B cell (primary cell): ENCODE data around the gene DAB1. TPM values are rescaled to one million over a fixed set of nuclear protein-coding genes. Genes with fewer than 3 reads are reported as not detected.

Experiments
- ATAC-seq: fragments of 200-7000 bp; cut with Tn5 transposase; one replicate; pipeline ENCODE4 v1.10.0; 2021; ENCODE audit warnings: low read depth, mild to moderate bottlenecking, moderate number of reproducible peaks, moderate library complexity
- CTCF ChIA-PET: fragments of 350-600 bp; sonication (Branson Sonifier 250); formaldehyde crosslinking; loops from one replicate; lab custom pipeline; 2021; ENCODE audit warnings: antibody characterized with exemption, inconsistent platforms; lab: Charles Lee
- POLR2A ChIA-PET: fragments of 350-600 bp; sonication (Branson Sonifier 250); formaldehyde crosslinking; loops from one replicate; lab custom pipeline; 2021; ENCODE audit warnings: antibody characterized with exemption; lab: Charles Lee
- DNase-seq: peaks from one replicate; pipeline ENCODE4 v3.0.0; 2013
- H2AFZ ChIP-seq: 2 replicates; pipeline ENCODE4 v1.6.1; 2012; ENCODE audit warnings: mild to moderate bottlenecking, low read depth, low read length; ENCODE audit not compliant: insufficient read depth, poor library complexity, severe bottlenecking
- H3K27ac ChIP-seq, 2 donors: 1 replicate in 1 of 2; 2 replicates in 1 of 2; pipeline ENCODE4 v1.5.1; 2012 to 2013; ENCODE audit warnings: low read length in 2 of 2, mild to moderate bottlenecking in 2 of 2, moderate library complexity in 1 of 2
- H3K27me3 ChIP-seq, 4 experiments: fragments of 200-600 bp in 1 of 4; sonication (generic) in 1 of 4; replicated peaks in 1 of 4; 1 replicate in 2 of 4; 2 replicates in 2 of 4; pipeline versions ENCODE4 v1.6.1 to v1.7.0; 2013 to 2016; ENCODE audit warnings: low read length in 3 of 4, mild to moderate bottlenecking in 2 of 4, mixed read lengths in 1 of 4, moderate library complexity in 1 of 4; ENCODE audit not compliant: insufficient read depth in 4 of 4, control insufficient read depth in 3 of 4; ENCODE audit errors: control extremely low read depth in 1 of 4
- H3K36me3 ChIP-seq, 2 experiments: replicated peaks in 1 of 2; 1 replicate in 1 of 2; 2 replicates in 1 of 2; pipeline versions ENCODE4 v1.6.1 to v1.7.1; 2013; ENCODE audit warnings: low read length in 1 of 2; ENCODE audit not compliant: insufficient read depth in 2 of 2, control insufficient read depth in 1 of 2; ENCODE audit errors: control extremely low read depth in 1 of 2, extremely low read depth in 1 of 2
- H3K4me1 ChIP-seq, 2 donors: fragments of 200-600 bp in 1 of 2; sonication (generic) in 1 of 2; 1 replicate in 1 of 2; 2 replicates in 1 of 2; pipeline versions ENCODE4 v1.5.1 to v1.6.1; 2013 to 2017; ENCODE audit warnings: low read length in 2 of 2; ENCODE audit not compliant: control insufficient read depth in 2 of 2, insufficient read depth in 2 of 2
- H3K4me2 ChIP-seq: replicated peaks from 2 replicates; pipeline ENCODE3; 2012; ENCODE audit warnings: mild to moderate bottlenecking, low read depth, low read length; ENCODE audit not compliant: poor library complexity, severe bottlenecking
- H3K4me3 ChIP-seq, 5 experiments: fragments of 200-600 bp in 1 of 5; sonication (generic) in 1 of 5; 1 replicate in 3 of 5; 2 replicates in 2 of 5; pipeline versions ENCODE4 v1.5.1 to v1.7.0; 2011 to 2016; ENCODE audit warnings: low read length in 4 of 5, mild to moderate bottlenecking in 4 of 5, low read depth in 2 of 5, control low read depth in 1 of 5, moderate library complexity in 1 of 5; ENCODE audit not compliant: insufficient read depth in 1 of 5; ENCODE audit errors: control extremely low read depth in 1 of 5, extremely low read depth in 1 of 5
- H3K79me2 ChIP-seq: fragments of 200-600 bp; sonication (generic); one replicate; pipeline ENCODE4 v1.6.0; 2016; ENCODE audit warnings: low read length; ENCODE audit not compliant: control insufficient read depth, insufficient read depth
- H3K9ac ChIP-seq: fragments of 200-600 bp; sonication (generic); 2 replicates; pipeline ENCODE4 v1.6.1; 2017; ENCODE audit warnings: mild to moderate bottlenecking, low read length, moderate library complexity
- H3K9me3 ChIP-seq, 3 donors: one replicate each; pipeline versions ENCODE4 v1.6.1 to v1.7.1; 2013; ENCODE audit warnings: low read length in 2 of 3; ENCODE audit not compliant: control insufficient read depth in 2 of 3, insufficient read depth in 1 of 3; ENCODE audit errors: control extremely low read depth in 1 of 3
- H4K20me1 ChIP-seq: 2 replicates; pipeline ENCODE4 v1.6.0; 2012; ENCODE audit warnings: mild to moderate bottlenecking, low read length; ENCODE audit not compliant: insufficient read depth, control insufficient read depth, poor library complexity, severe bottlenecking
- H3K27ac Mint-ChIP-seq: one replicate; pipeline ENCODE4 v1.8.0; 2021; ENCODE audit warnings: mixed read lengths
- H3K27me3 Mint-ChIP-seq: one replicate; pipeline ENCODE4 v1.8.0; 2021; ENCODE audit warnings: mixed read lengths
- H3K4me1 Mint-ChIP-seq: one replicate; pipeline ENCODE4 v1.8.0; 2021; ENCODE audit warnings: mixed read lengths
- H3K4me3 Mint-ChIP-seq: one replicate; pipeline ENCODE4 v1.8.0; 2021; ENCODE audit warnings: mixed read lengths
- H3K9me3 Mint-ChIP-seq: one replicate; pipeline ENCODE4 v1.8.0; 2022; ENCODE audit warnings: mixed read lengths; ENCODE audit not compliant: insufficient read depth
- CTCF ChIP-seq: fragments of 200-600 bp; IDR thresholded peaks from one replicate; pipeline ENCODE4 v1.8.0; 2022; ENCODE audit warnings: antibody characterized with exemption, mild to moderate bottlenecking
- EZH2 ChIP-seq: IDR thresholded peaks from 2 replicates; pipeline ENCODE4 v1.6.1; 2012; ENCODE audit warnings: borderline replicate concordance, low read depth, mild to moderate bottlenecking, moderate library complexity, low read length; ENCODE audit not compliant: insufficient read depth, poor library complexity, severe bottlenecking
- WGBS: methylation state at CpG from one replicate; pipeline ENCODE4 v1.1.5; 2013; ENCODE audit warnings: missing lambda C conversion rate; ENCODE audit not compliant: insufficient coverage; 5-methylcytosine and 5-hydroxymethylcytosine counted together
- intact Hi-C: fragments of 100-400 bp; cut with micrococcal nuclease; formaldehyde crosslinking; loops from one replicate; pipeline ENCODE4 v1.10.0; 2022
- polyA plus RNA-seq: library from polyadenylated mRNA; depleted of rRNA; stranded (reverse); fragments of >200 nt; gene quantifications from 2 replicates; pipeline ENCODE4 v1.2.3, GENCODE V29; 2012
- total RNA-seq, 2 donors: library from RNA; stranded (reverse); fragments of 120-200 nt in 1 of 2; gene quantifications; 1 replicate in 1 of 2; 2 replicates in 1 of 2; pipeline versions ENCODE4 v1.2.3 to v1.2.4, GENCODE V29; 2013 to 2022

DAB1 gene
- total and polyA plus RNA-seq, 2 donors (not counting 1 experiment from before 2014, with no cell fraction given) = not detected

- no CpG with 5 or more reads among the region's 5 CpGs for WGBS
Measured at GRCh38 chr1:57451516-57451915, 27.7 kb upstream of the DAB1 start.

GRCh38 chr1:57450981-57451380 lies 27.1 kb upstream of the DAB1 start:
- TF ChIP-seq EZH2 (no peak), CTCF (no peak)
- H3K27ac ChIP-seq = no peak overlapping the region
- ChIA-PET CTCF (no interaction called here), POLR2A (no interaction called here)
- H3K36me3 ChIP-seq = no peaks in the 10 kb centered on the region
- Mint-ChIP-seq H3K27ac (no peak overlapping the region), H3K27me3 (peaks cover 11% of the 10 kb centered on the region), H3K4me3 (no peak overlapping the region), H3K4me1 (no peaks in the 10 kb centered on the region), H3K9me3 (no peaks in the 10 kb centered on the region)
- no peak overlapping the region for H2AFZ ChIP-seq
- no peaks in the 10 kb centered on the region for H3K27me3 ChIP-seq
- no peaks in the 10 kb centered on the region for H3K79me2 ChIP-seq
- no peaks in the 10 kb centered on the region for H3K4me1 ChIP-seq
- H3K9me3 ChIP-seq = no peaks in the 10 kb centered on the region
- no peak for DNase-seq
- H4K20me1 ChIP-seq = no peaks in the 10 kb centered on the region
- intact Hi-C loops = no loop called here
- H3K9ac ChIP-seq = no peak overlapping the region
- H3K4me3 ChIP-seq = no peak overlapping the region
- no peak for ATAC-seq
- H3K4me2 ChIP-seq = no peak overlapping the region
- WGBS = 69% methylated on average over 3 of the region's 3 CpGs

More at GRCh38 chr1:57451516-57451915, 27.7 kb upstream of the DAB1 start:
- ATAC-seq = no peak
- Histone ChIP-seq H2AFZ (no peak overlapping the region), H3K9ac (no peak overlapping the region), H3K4me2 (no peak overlapping the region), H3K27me3 (no peaks in the 10 kb centered on the region), H3K9me3 (no peaks in the 10 kb centered on the region), H3K4me3 (no peak overlapping the region), H3K79me2 (no peaks in the 10 kb centered on the region), H3K4me1 (no peaks in the 10 kb centered on the region), H4K20me1 (no peaks in the 10 kb centered on the region), H3K36me3 (no peaks in the 10 kb centered on the region), H3K27ac (no peak overlapping the region)
- H3K4me3 Mint-ChIP-seq = no peak overlapping the region
- CTCF ChIA-PET = no interaction called here
- intact Hi-C loops = no loop called here
- H3K27ac Mint-ChIP-seq = no peak overlapping the region
- TF ChIP-seq CTCF = no peak
- TF ChIP-seq EZH2 = no peak
- POLR2A ChIA-PET = no interaction called here
- no peak for DNase-seq
- no peaks in the 10 kb centered on the region for H3K9me3 Mint-ChIP-seq
- peaks cover 11% of the 10 kb centered on the region for H3K27me3 Mint-ChIP-seq
- no peaks in the 10 kb centered on the region for H3K4me1 Mint-ChIP-seq
